Kasumi-1 (cell line): ENCODE results near the gene VGLL1.

Experiments used
- DNase-seq, 2 experiments: peaks; one replicate each; lab custom pipeline; 2025; lab: John Stamatoyannopoulos, UW

VGLL1 gene

DNA sequence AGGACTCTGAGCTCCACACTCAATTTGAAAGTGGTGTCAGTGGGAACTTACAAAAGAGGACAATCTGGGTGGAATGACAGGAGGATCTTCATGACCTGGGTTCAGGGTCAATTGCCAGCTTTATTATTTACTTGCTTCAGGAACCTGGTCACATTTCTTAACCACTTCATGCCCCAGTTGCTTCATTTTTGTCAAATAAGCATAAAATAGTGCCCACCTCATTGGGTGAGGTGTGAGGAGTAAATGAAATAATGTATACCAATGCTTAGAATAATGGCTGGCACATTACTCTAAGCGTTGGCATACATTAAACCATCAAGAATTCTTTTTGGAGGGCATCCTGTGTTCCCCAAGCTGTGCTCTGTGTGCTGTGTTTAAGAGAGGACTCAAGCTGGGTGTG lies 19.4 kb downstream of the VGLL1 start:
- DNase-seq, result no peak

DNA sequence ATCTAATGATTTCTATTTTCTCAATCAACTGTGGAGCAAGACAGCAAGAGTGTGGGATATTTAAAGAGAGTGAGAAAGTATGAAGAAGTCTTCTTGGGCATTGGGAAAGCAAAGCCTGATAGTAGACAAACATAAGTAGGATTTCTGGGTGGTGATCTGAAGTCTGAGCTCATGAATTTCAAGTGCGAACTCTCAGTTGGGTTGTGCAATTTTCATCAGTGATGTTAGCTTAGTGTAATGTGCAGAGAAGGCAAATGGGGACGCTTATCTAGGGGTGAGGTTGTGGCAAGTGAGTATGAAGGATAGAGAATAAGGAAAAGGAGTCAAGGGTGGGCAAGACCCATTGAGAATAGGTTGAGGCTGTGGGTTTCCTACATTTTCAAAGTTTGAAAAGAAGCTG lies 23.7 kb downstream of the VGLL1 start:
- no peak for DNase-seq

DNA sequence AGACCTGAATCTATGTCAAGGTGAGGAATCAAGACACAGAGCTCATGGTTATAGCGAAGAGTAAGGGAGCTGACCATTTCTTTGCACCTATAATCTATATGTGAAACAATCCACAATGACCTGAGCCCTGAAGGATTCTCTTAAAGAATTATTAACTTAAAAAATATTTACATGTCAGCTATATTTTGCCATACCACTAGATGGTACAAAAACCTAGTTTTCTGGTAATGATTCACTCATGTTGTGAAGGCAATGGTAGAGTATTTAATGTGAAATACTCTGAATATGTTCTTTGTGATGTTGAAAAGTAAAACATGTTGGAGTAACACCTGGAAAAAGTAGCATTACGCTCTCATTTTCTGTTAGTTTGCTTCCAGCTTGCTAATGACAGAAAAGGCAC lies 40.0 kb downstream of the VGLL1 start:
- peak; percentile 0 to 1 for DNase-seq

DNA sequence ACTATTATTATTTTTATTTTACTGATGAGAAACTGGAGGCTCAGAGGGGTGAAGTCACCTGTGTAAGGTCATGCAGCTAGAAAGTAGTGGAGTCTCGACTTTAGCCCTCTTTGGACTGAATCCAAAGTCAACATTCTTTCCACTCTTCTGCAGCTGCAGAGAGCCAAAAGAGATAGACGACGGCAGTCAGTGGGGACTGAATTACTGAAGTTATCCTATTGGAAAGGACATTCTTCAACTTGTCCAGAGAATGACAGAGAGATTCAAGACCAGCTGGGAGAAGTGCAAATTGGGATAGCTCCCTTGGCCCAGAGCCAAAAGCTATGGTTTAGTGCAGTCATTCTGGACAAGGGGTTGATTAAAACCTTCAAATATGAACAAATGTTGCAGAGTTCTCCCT lies 42.5 kb downstream of the VGLL1 start:
- DNase-seq, result no peak

DNA sequence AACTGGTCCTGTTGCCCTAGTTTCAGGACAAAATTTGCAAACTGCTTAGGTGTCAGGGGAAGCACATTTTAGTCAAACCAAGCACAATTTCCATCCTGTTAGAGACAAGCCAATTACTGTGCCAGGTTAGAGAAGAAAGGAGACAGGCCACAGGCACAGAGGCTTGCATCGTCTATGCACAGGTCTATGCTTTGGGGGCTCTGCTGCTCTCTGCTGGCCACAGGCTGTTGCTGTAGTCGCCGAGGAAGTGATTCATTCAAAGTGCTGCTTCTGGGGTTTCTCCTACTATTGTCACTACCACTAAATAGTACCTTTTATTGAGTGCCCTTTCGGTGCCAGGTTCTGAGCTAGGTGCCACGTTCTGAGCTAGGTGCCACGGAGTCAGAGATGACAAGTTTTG lies 45.5 kb downstream of the VGLL1 start:
- peak; percentile 60 to 76 for DNase-seq

DNA sequence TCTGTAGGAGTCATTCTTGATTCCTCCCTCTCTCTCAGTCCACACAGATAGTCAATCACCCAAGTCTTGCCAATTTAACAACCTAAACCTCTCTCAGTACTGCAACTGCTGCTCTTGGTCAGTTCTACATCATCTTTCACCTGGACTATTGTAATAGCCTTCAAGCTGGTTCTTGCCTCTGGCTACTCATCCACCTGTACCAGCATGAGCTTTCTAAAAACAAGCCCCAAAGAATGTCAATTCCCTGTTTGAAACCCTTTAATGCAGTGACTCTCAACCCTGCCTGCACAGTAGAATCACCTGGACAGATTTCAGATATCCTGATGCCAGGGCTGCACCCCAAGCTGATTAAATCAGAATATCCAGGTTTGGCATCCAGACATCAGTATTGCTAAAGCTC lies 48.3 kb downstream of the VGLL1 start:
- DNase-seq, result no peak

DNA sequence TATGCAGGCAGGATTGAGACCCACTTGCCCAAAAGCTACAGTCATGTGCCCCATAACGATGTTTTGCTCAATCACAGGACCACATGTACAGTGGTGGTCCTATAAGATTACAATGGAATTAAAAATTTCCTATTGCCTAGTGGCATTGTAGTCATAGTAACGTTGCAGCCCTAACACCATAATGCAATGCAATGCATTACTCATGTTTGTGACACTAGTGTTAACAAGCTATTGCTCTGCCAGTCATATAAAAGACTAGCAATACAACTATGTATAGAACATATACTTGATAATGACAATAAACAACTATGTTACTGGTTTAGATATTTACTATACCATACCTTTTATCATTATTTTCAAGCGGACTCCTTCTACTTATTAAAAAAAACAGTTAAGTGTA lies 50.6 kb downstream of the VGLL1 start:
- DNase-seq, result no peak

DNA sequence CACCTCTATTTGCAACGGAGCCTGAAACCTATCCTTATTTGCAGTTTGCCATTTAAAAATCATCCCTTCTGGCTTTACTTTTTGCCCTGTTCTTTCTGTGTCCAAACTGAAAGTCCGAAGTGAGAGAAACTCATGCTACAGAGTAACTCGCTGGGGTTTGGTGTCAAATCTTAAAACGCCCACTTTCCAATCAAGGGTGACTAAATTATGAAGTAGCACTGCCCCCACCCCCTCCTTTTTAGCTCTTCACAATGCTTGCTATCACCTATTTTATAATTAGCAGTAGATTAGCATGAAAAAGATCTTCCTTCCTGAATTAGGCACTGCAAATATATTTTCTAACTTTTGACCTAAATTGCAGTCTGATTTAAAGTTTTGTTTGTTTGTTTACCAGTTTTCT lies 52.5 kb downstream of the VGLL1 start:
- DNase-seq, result no peak

DNA sequence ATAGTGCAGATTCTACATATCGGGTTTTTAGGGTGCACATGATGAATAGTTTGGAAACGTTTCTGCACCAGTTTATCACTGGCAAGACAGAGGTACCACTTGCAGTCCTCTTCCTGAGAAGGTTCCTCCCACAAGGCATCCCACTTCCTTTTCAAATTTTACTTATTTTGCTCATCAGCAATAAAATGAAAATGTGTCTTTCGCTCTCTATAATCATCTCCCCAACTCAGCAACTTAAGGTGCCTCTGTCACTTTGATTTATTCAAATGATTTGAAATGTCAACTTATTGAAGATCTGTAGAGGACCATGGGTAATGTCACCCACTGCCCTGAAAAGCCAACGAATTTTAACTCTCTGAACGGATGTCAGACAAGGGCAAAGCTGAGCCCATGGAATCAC lies 53.2 kb downstream of the VGLL1 start:
- no peak for DNase-seq

DNA sequence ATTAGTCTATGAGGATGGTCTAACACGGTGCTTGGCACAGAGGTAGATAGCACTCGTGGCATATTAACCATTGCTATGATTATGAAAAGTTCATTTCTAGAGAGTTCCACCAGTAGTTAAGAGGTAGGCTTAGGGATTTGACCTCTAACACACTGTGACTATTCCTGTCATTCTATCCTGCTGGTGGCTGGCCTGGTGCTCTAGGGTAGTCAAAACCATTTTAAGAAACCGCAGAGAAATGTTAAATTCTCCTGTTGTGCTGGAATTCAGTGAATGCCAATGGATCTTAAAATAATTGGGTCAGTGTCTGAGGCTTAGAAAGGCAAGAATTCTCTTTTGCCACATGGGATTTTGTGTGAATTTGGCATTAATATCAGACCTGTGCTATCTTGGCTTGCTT lies 53.9 kb downstream of the VGLL1 start:
- no peak for DNase-seq

DNA sequence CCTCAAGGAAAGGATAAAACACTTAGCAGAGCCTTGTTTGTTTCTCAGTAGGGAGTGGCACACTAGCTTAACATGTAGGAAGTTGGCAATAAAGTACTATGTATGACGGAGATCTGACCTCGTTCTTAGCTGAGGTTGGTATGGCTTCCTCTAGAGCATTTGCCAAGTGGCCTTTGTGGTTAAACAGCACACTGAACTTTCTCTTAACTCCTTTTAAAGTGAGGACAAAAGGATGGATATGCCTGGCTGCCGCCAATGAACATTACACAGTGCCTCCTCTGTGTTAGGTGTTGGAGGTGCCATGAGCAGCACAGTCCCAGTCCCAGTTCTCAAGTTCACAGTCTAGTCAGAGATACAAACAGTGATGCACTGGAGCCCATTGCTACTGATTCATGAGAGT lies 54.4 kb downstream of the VGLL1 start:
- peak; percentile 18 to 25 for DNase-seq

DNA sequence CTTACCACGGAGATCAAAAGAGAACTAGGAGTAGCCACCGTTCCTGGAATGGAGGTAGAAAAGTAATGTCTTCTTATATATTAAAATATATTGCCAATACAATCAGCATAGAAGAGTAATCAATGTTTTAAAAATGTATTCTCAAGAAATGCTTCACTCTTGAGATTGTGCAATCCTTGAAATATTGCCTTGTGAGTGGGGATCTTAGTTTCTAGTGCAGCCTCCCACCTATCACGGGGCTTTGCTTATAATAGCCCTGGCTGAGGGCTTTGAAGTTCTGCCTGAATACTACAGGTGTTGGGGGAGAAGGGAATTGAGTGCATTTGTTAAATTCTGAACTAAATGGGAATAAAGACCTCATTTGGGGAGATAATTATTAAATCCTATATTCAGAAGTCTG lies 55.5 kb downstream of the VGLL1 start:
- DNase-seq, result no peak

DNA sequence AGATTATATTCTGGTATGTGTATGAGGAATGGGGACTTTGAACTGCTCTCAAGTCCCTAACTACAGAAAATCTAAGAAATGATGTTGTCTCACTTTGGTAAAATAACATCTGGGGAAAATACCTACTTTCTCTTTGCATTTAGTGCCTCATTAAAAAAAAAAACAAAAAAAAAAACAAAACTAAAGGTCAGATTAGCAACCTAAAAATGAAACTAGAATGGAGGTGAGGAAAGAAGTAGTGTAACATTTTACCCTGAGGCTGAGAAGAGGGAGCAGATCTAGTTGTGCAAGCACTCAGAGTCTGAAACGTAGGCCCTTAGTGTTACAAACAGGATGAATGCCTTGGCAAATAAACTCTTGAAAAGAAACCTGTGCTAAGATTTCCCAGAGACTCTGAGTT lies 56.0 kb downstream of the VGLL1 start:
- no peak for DNase-seq

DNA sequence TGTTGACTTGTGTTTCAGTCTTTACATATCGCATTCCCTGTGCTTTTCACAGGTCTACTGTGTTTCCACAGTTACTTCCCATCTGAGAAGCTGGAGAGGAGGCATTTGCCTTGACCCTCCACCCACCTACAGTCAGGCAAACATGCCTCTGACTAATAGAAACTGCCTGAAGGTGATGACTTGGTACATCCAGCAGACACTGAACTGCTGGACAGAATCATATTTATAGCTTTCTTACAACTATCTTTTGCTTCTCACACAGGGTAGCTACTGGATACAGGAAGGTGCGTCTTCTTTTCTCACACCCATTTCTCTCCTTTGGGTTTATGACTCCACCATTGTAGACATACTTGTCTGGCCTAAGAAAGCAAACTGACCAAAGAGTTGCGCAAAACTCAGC lies 58.0 kb downstream of the VGLL1 start:
- DNase-seq, result no peak

DNA sequence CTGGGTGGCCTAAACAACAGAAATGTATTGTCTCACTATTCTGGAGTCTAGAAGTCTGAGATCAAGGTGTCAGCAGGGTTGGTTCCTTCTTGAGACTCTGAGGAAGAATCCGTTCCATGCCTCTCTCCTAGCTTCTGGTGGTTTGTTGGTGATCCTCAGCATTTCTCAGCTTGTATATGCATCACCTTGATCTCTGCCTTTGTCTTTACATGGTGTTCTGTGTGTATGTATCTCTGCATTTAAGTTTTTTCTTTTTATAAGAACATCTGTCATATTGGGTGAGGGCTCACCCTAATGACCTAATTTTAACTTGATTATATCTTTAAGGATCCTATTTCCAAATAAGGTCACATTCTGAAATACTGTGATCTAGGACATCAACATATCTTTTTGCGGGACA lies 65.3 kb downstream of the VGLL1 start:
- DNase-seq, result no peak

DNA sequence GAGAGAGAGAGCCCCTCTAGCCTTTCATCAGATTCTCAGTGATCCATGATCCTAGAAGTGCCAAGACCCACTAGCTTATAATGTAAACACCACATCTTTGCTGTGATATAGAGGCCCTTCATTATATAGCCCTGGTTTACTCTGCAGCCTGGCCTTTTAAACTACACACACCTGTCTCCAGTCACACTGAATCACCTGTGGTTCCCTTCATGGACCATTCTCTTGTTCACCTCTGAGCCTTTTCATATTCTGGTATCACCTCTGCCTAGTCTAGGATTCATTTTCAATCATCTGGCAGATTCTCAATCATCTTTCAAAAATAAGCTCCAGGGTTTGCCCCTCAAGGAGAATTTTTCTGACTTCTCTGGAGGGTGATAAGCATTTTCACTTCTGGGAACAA lies 65.9 kb downstream of the VGLL1 start:
- no peak for DNase-seq

DNA sequence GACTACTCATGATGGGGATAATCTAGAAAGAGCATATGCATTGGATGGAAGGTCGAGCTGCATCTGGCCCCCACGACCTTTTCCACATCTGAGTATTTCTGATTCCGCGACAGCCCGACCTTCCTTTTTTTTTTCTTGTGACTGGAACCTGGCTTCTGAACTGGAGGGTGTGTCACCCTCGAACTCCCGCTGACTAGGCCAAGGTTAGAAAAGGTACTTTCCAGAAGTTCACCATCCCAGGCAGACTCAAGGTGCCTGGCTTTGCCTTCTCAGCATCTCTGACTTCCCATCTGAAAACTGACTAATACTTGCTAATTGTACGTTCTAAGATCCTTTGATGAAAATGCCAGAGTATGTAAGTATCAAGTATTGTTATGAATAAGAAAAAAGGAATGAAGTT lies 66.6 kb downstream of the VGLL1 start:
- no peak for DNase-seq

DNA sequence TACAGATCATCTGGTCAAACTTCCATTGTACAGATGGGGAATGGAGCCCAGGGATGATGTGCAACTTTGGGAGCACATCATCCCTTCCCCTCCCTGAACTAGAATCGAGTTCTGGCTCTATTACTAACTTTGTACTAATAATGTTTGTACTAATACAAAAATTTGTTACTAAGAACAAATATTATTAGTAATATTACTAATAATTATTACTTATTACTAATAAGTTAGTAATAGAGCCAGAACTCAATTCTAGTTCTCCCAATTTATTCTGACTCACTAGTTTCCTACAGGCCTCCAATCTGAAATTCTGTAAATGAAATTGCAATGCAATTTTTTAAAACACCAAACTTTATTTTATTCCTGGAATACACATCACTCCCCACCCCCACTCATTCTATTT lies 68.0 kb downstream of the VGLL1 start:
- DNase-seq, result no peak
